Measurements from ENCODE around the gene B4GALT2.

GRCh38 chr1:44029911-44030604, 51.0 kb downstream of the B4GALT2 start:
- TF ChIP-seq, protein P1, sequence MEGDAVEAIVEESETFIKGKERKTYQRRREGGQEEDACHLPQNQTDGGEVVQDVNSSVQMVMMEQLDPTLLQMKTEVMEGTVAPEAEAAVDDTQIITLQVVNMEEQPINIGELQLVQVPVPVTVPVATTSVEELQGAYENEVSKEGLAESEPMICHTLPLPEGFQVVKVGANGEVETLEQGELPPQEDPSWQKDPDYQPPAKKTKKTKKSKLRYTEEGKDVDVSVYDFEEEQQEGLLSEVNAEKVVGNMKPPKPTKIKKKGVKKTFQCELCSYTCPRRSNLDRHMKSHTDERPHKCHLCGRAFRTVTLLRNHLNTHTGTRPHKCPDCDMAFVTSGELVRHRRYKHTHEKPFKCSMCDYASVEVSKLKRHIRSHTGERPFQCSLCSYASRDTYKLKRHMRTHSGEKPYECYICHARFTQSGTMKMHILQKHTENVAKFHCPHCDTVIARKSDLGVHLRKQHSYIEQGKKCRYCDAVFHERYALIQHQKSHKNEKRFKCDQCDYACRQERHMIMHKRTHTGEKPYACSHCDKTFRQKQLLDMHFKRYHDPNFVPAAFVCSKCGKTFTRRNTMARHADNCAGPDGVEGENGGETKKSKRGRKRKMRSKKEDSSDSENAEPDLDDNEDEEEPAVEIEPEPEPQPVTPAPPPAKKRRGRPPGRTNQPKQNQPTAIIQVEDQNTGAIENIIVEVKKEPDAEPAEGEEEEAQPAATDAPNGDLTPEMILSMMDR (IDR thresholded peaks at IDR 0.05) = peak in 1 of 6 experiments; percentile 16
- TF ChIP-seq POLR2A (IDR thresholded peaks at IDR 0.05) = peak; percentile 17 to 70

Data from adrenal gland (tissue), 5 donors.